ENCODE results near the gene USP25. TPM values are rescaled to one million over a fixed set of nuclear protein-coding genes. Genes with fewer than 3 reads are reported as not detected.

The USP25 gene
- total RNA-seq, 1 donor from 2014 or later, result 25.8 TPM

DNA sequence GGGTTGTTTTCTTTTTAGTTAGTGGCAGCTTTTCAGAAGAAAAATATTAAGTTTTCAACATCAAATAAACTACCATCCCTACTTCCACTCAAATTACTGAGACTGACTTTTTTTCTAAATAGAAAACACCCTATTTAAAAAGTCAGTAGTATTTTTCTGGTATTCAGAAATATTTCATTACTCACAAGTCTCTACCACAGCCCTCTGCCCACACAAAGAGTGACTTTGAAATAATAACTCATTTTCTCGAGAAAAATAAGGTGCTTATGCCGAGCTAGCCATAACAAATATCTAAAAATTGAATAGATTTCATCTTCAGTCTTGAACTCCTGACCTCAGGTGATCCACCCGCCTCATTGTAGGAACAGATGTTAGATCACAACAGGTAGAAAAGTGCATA is 41.8 kb upstream of the USP25 start:
- H3K4me3 ChIP-seq (ENCODE audit: low read depth, low read length), result no peak overlapping the region
- TF ChIP-seq, protein P1, sequence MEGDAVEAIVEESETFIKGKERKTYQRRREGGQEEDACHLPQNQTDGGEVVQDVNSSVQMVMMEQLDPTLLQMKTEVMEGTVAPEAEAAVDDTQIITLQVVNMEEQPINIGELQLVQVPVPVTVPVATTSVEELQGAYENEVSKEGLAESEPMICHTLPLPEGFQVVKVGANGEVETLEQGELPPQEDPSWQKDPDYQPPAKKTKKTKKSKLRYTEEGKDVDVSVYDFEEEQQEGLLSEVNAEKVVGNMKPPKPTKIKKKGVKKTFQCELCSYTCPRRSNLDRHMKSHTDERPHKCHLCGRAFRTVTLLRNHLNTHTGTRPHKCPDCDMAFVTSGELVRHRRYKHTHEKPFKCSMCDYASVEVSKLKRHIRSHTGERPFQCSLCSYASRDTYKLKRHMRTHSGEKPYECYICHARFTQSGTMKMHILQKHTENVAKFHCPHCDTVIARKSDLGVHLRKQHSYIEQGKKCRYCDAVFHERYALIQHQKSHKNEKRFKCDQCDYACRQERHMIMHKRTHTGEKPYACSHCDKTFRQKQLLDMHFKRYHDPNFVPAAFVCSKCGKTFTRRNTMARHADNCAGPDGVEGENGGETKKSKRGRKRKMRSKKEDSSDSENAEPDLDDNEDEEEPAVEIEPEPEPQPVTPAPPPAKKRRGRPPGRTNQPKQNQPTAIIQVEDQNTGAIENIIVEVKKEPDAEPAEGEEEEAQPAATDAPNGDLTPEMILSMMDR (conservative IDR thresholded peaks at IDR 0.05; ENCODE audit: low read depth, low read length), result no peak
- no peak for DNase-seq (ENCODE audit: low read depth)

DNA sequence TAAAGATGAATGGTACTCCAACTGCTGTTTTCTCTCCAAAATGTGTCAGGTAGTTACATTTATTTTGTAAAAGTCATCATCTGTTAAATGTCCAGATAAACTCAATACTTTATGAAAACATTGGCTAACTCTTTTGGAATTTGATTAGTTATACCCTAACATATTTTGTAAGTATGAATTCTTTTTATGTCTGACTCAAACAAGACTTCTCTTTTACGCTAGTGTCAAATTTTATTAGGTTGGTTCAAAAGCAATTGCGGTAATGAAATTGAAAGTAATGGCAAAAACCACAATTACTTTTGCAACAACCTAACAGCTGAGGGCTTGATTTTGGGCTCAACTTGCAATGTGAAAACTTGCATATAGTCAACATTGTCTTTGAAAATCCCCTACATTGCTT is 41.0 kb upstream of the USP25 start:
- no peak overlapping the region for H3K4me3 ChIP-seq (ENCODE audit: low read depth, low read length)
- no peak for DNase-seq (ENCODE audit: low read depth)
- TF ChIP-seq, protein P1 (conservative IDR thresholded peaks at IDR 0.05; ENCODE audit: low read depth, low read length), result no peak

DNA sequence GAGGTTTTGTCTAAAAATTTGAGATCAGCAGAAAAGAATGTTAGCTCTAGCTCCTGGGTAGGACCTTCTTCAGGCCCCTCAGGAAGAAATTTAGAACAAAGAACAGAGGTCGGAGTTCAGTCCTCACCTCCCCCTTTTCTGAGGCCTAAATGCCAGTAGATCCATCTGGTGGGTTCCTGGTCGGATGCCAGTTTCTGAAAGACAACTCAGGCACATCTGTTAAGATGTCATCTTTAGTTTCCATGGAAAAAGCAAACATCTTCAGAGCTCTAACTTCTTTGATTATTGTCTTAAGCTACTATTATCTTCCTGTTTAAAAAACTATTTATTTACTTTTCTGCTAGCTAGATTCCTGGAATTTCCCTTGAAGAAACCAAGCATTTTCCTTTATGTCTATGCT is 37.1 kb upstream of the USP25 start:
- TF ChIP-seq, protein P1 (conservative IDR thresholded peaks at IDR 0.05; ENCODE audit: low read depth, low read length), result no peak
- no peak overlapping the region for H3K4me3 ChIP-seq (ENCODE audit: low read depth, low read length)
- no peak for DNase-seq (ENCODE audit: low read depth)

DNA sequence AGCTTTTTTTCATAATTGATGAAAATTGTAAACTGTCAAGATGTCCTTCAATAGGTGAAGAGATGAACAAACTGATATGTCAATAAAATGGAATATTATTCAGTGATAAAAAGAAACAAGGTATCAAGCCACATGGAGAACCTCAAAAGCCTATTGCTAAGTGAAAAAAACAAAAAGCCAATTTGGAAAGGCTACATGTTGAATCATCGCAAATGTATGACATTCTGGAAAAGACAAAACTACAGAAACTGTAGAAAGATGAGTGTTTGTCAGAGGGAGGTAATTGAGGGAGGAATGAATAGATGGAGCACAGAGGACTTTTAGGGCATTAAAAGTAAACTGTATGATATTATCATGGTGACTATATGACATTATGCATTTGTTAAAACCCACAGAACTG is 34.5 kb upstream of the USP25 start:
- TF ChIP-seq, protein P1 (conservative IDR thresholded peaks at IDR 0.05; ENCODE audit: low read depth, low read length), result no peak
- H3K4me3 ChIP-seq (ENCODE audit: low read depth, low read length), result no peak overlapping the region
- DNase-seq (ENCODE audit: low read depth), result no peak

DNA sequence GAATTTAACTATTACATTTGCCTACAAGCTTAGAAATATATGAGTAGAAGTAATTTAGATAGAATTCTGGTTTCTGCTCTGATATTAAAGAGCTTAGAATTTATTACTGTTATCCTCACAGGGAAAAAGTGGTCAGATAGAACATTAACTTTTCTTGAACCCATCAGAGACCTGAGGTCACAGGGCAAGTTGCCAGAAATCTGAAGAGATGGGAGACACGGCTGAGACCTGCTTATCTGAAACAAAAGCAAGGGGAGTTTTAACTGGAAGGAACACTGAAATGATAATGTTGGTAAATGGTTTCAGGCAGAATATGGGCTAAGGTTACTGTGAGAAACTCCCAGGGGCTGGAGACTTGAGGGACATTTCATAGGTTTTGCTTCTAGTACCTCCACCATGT is 28.0 kb upstream of the USP25 start:
- TF ChIP-seq, protein P1 (conservative IDR thresholded peaks at IDR 0.05; ENCODE audit: low read depth, low read length), result no peak
- no peak overlapping the region for H3K4me3 ChIP-seq (ENCODE audit: low read depth, low read length)
- no peak for DNase-seq (ENCODE audit: low read depth)

DNA sequence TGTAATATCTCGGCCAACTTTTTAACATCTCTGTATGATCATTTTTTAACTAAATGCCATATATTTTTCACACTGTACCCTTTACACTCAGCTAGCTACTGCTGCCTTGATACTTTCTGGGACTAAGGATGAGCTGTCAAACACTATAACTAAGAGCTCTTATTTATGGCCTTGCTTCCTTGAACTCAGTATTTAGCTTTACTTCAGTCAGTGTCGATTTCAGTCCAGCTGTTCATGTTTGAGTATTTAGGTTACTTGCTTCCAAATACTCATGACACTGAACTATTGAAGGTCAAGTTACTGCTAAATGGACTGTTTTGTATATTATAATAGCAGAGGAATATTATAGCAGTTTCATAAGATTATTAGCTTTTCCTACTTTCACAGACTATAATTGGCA is 25.9 kb upstream of the USP25 start:
- no peak for DNase-seq (ENCODE audit: low read depth)
- H3K4me3 ChIP-seq (ENCODE audit: low read depth, low read length), result no peak overlapping the region
- TF ChIP-seq, protein P1 (conservative IDR thresholded peaks at IDR 0.05; ENCODE audit: low read depth, low read length), result no peak

DNA sequence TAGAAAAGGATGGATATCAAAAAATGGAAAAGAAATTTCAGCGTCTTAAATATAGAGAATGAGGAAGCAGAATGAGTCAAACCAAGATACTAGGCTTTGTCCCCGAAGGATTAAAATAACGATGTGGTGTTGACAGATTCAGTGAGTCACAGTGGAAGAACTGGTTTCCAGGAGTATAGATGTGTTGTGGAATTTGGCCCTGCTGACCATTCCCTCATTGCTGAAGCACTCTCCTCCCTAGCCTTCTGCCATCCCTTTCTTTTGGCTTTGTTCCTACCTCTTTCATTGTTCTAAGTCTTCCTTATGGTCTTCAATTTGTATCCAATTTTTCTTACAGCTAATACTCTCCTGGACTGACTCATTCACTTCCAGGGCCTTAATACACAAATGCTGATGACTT is 23.1 kb upstream of the USP25 start:
- TF ChIP-seq, protein P1 (conservative IDR thresholded peaks at IDR 0.05; ENCODE audit: low read depth, low read length), result no peak
- H3K4me3 ChIP-seq (ENCODE audit: low read depth, low read length), result no peak overlapping the region
- peak; percentile 61 for DNase-seq (ENCODE audit: low read depth)

Data from epithelial cell of proximal tubule (primary cell).